GM12878 (cell line): ENCODE results near the gene ASGR1. TPM values are rescaled to one million over a fixed set of nuclear protein-coding genes. Genes with fewer than 3 reads are reported as not detected.

ENCODE experiments used
- ATAC-seq: fragments of 200-7000 bp; cut with Tn5 transposase; 3 replicates; pipeline ENCODE4 v1.9.1; 2020; ENCODE audit warnings: mild to moderate bottlenecking, moderate library complexity
- BruUV-seq: library from RNA; stranded (reverse); fragments of 400-500 nt; replicated peaks from 2 replicates; lab custom pipeline; 2021; lab: Mats Ljungman, UMichigan
- CTCF ChIA-PET: fragments of 300-600 bp; sonication (Branson Sonifier 250); formaldehyde crosslinking; extraction: SDS; loops from one replicate; lab custom pipeline; 2021; ENCODE audit warnings: inconsistent platforms; lab: Yijun Ruan, JAX
- POLR2A ChIA-PET: fragments of 350-600 bp; formaldehyde crosslinking; extraction: SDS; loops from one replicate; lab custom pipeline; 2021; ENCODE audit warnings: inconsistent platforms; lab: Charles Lee
- RAD21 ChIA-PET: fragments of 300-600 bp; sonication (Branson Sonifier 250); formaldehyde crosslinking; loops from one replicate; lab custom pipeline; 2023; ENCODE audit warnings: antibody characterized with exemption; ENCODE audit not compliant: unreplicated experiment; lab: Charles Lee
- SMC1A ChIA-PET: fragments of 300-600 bp; sonication (Branson Sonifier 250); formaldehyde crosslinking; loops from one replicate; lab custom pipeline; 2023; ENCODE audit not compliant: unreplicated experiment, uncharacterized antibody; lab: Charles Lee
- DNase-seq: peaks from one replicate; pipeline ENCODE4 v3.0.0-alpha.2; 2011; ENCODE audit warnings: low read depth, low spot score
- FAIRE-seq: peaks from 3 replicates; lab custom pipeline; 2011; peaks lifted over from hg19 to GRCh38; lab: Jason Lieb, UNC
- H2AFZ ChIP-seq: 2 replicates; pipeline ENCODE4 v1.6.0; 2011; ENCODE audit warnings: low read depth, low read length, control low read depth; ENCODE audit not compliant: control insufficient read depth
- H3K27ac ChIP-seq: 2 replicates; pipeline ENCODE4 v1.5.1; 2011; ENCODE audit warnings: control low read depth; ENCODE audit not compliant: control insufficient read depth, insufficient read depth
- H3K27me3 ChIP-seq, 2 experiments: replicated peaks in 1 of 2; 2 replicates each; pipeline versions ENCODE4 v1.6.0 to v1.6.1; 2011; ENCODE audit warnings: low read length in 1 of 2; ENCODE audit not compliant: control insufficient read depth in 2 of 2, insufficient read depth in 2 of 2
- H3K36me3 ChIP-seq, 2 experiments: 2 replicates each; pipeline ENCODE4 v1.5.1; 2011; ENCODE audit warnings: low read length in 1 of 2; ENCODE audit not compliant: control insufficient read depth in 2 of 2, insufficient read depth in 2 of 2
- H3K4me1 ChIP-seq: 2 replicates; pipeline ENCODE4 v1.6.1; 2011; ENCODE audit warnings: mild to moderate bottlenecking, low read length, moderate library complexity, mixed read lengths; ENCODE audit not compliant: control insufficient read depth, insufficient read depth
- H3K4me2 ChIP-seq: 2 replicates; pipeline ENCODE4 v1.6.0; 2011; ENCODE audit warnings: control low read depth; ENCODE audit not compliant: control insufficient read depth, insufficient read depth
- H3K4me3 ChIP-seq: fragments of 200-600 bp; sonication (generic); 2 replicates; pipeline ENCODE4 v1.5.1; 2016
- H3K79me2 ChIP-seq: 2 replicates; pipeline ENCODE4 v1.6.0; 2011; ENCODE audit warnings: low read length; ENCODE audit not compliant: control insufficient read depth, insufficient read depth
- H3K9ac ChIP-seq: 2 replicates; pipeline ENCODE4 v1.8.0; 2011; ENCODE audit warnings: low read length, control low read depth, mixed read lengths; ENCODE audit not compliant: control insufficient read depth, insufficient read depth
- H3K9me3 ChIP-seq: replicated peaks from 3 replicates; pipeline ENCODE4 v1.5.1; 2011; ENCODE audit warnings: mild to moderate bottlenecking, low read length; ENCODE audit not compliant: control insufficient read depth, insufficient read depth
- H4K20me1 ChIP-seq: 2 replicates; pipeline ENCODE4 v1.6.0; 2011; ENCODE audit not compliant: control insufficient read depth, insufficient read depth
- BHLHE40 ChIP-seq, 2 experiments: fragments of 450-650 bp in 1 of 2; IDR thresholded peaks; 2 replicates each; pipeline ENCODE4 v1.6.1; 2011 to 2017; ENCODE audit warnings: low read depth in 2 of 2, borderline replicate concordance in 1 of 2, improper control_type of control experiment in 1 of 2, low read length in 1 of 2, mild to moderate bottlenecking in 1 of 2
- CBX3 ChIP-seq: fragments of 200-600 bp; sonication (generic); IDR thresholded peaks from 2 replicates; pipeline ENCODE4 v1.6.1; 2016; ENCODE audit warnings: low read depth, borderline replicate concordance
- EED ChIP-seq: sonication (generic); IDR thresholded peaks from 2 replicates; pipeline ENCODE4 v1.6.1; 2016; ENCODE audit warnings: antibody characterized with exemption, low read depth
- EGR1 ChIP-seq, 2 experiments: IDR thresholded peaks; 1 replicate in 1 of 2; 2 replicates in 1 of 2; pipeline ENCODE4 v1.6.1; 2011 to 2012; ENCODE audit warnings: low read depth in 2 of 2, low read length in 2 of 2, borderline replicate concordance in 1 of 2, mild to moderate bottlenecking in 1 of 2, moderate library complexity in 1 of 2
- GABPA ChIP-seq: IDR thresholded peaks from 2 replicates; pipeline ENCODE4 v1.6.1; 2014; ENCODE audit warnings: antibody characterized with exemption, low read depth, mild to moderate bottlenecking, inconsistent platforms
- IRF4 ChIP-seq: IDR thresholded peaks from 2 replicates; pipeline ENCODE4 v1.6.1; 2011; ENCODE audit warnings: low read depth, low read length
- KDM1A ChIP-seq: fragments of 200-600 bp; sonication (generic); IDR thresholded peaks from 2 replicates; pipeline ENCODE4 v1.6.1; 2016; ENCODE audit warnings: borderline replicate concordance
- RBBP5 ChIP-seq: fragments of 200-600 bp; sonication (generic); conservative IDR thresholded peaks from 2 replicates; pipeline ENCODE4 v1.6.1; 2016
- RUNX3 ChIP-seq: IDR thresholded peaks from 2 replicates; pipeline ENCODE4 v1.6.1; 2012; ENCODE audit warnings: low read length, inconsistent platforms
- TBL1XR1 ChIP-seq: IDR thresholded peaks from 2 replicates; pipeline ENCODE4 v1.6.1; 2012; ENCODE audit warnings: low read depth, low read length, improper control_type of control experiment
- TCF7 ChIP-seq: IDR thresholded peaks from 2 replicates; pipeline ENCODE4 v1.6.1; 2014; ENCODE audit warnings: antibody characterized with exemption, borderline replicate concordance
- ZNF384 ChIP-seq: IDR thresholded peaks from 2 replicates; pipeline ENCODE4 v1.6.1; 2012; ENCODE audit warnings: low read depth, mild to moderate bottlenecking, low read length, improper control_type of control experiment, borderline replicate concordance
- ZZZ3 ChIP-seq: IDR thresholded peaks from 2 replicates; pipeline ENCODE4 v1.6.1; 2011; ENCODE audit warnings: low read depth; ENCODE audit not compliant: control insufficient read depth, insufficient read length
- WGBS: methylation state at CpG from one replicate; pipeline ENCODE4 v1.1.6; 2016; ENCODE audit warnings: low lambda C conversion rate; ENCODE audit not compliant: insufficient replicate concordance, insufficient coverage; ENCODE audit errors: missing lambda C conversion rate; 5-methylcytosine and 5-hydroxymethylcytosine counted together
- in situ Hi-C: fragments of 300-500 bp; cut with MboI; formaldehyde crosslinking; loops from 9 replicates; pipeline ENCODE4 v1.14.3; 2018; ENCODE audit warnings: mixed read lengths
- intact Hi-C: fragments of 100-400 bp; cut with micrococcal nuclease; formaldehyde crosslinking; loops from one replicate; pipeline ENCODE4 v1.14.2; 2022; ENCODE audit not compliant: unreplicated experiment
- polyA plus RNA-seq, 11 experiments: library from polyadenylated mRNA; depleted of rRNA in 4 of 11; unstranded in 6 of 11; stranded (reverse) in 5 of 11; fragments of >200 nt; fragmentation: Nextera tagmentation in 4 of 11; fragmentation: Illumina TruSeq in 1 of 11; extraction: Ambion mirVana in 4 of 11; extraction: Trizol in 1 of 11; gene quantifications; 1 replicate in 1 of 11; 2 replicates in 10 of 11; pipeline versions ENCODE4 v1.2.1 to v1.2.3, GENCODE V29; 2011 to 2016; ENCODE audit warnings: inconsistent platforms in 2 of 11, missing spikeins in 2 of 11, low read depth in 1 of 11
- total RNA-seq, 4 experiments: library from RNA; depleted of rRNA in 3 of 4; stranded (reverse); fragments of >200 nt in 3 of 4; fragmentation: Illumina TruSeq in 1 of 4; extraction: Trizol in 1 of 4; gene quantifications; 2 replicates each; pipeline versions ENCODE4 v1.2.1 to v1.2.3, GENCODE V29; 2013 to 2021
- TF ChIP-seq, protein P1 (sequence below): fragments of 450-650 bp; IDR thresholded peaks from 2 replicates; pipeline ENCODE4 v1.6.1; 2017; ENCODE audit warnings: mild to moderate bottlenecking, low read depth, inconsistent platforms; ENCODE audit not compliant: poor library complexity, severe bottlenecking
- TF ChIP-seq, protein P2 (sequence below): IDR thresholded peaks from 2 replicates; pipeline ENCODE4 v1.6.1; 2012; ENCODE audit warnings: mild to moderate bottlenecking, low read depth, low read length
- TF ChIP-seq, protein P3 (sequence below): fragments of 450-650 bp; IDR thresholded peaks from 2 replicates; pipeline ENCODE4 v1.6.1; 2017; ENCODE audit warnings: mild to moderate bottlenecking, moderate library complexity

ASGR1 gene
- total and polyA plus RNA-seq, 10 of the 15 experiments (the other 5 are each of a cell fraction or from before 2014, with no cell fraction given), result 0.06 to 0.34 (median 0.14) TPM; not detected in 6

DNA sequence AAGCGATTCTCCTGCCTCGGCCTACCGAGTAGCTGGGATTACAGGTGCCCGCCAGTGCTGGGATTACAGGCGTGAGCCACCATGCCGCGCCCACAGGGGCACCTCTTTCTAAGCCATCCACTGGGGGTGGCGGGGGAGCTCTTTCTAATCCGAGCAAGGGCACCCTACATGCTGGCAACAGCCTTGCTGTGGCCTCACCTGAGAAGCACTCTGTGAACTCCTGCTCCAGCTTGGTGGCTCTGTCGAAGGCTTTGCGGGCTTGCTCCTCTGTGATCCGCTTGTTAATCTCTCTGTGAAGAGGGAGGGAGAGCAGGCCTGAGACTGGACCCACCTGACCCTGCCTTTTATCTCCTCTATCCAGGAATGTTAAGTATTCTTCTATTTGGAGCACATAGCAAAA lies 11.9 kb upstream of the ASGR1 start:
- in situ Hi-C loops, result no loop called here
- FAIRE-seq, result no peak
- WGBS, result 67% methylated on average over 11 of the region's 12 CpGs
- TF ChIP-seq, protein P1, sequence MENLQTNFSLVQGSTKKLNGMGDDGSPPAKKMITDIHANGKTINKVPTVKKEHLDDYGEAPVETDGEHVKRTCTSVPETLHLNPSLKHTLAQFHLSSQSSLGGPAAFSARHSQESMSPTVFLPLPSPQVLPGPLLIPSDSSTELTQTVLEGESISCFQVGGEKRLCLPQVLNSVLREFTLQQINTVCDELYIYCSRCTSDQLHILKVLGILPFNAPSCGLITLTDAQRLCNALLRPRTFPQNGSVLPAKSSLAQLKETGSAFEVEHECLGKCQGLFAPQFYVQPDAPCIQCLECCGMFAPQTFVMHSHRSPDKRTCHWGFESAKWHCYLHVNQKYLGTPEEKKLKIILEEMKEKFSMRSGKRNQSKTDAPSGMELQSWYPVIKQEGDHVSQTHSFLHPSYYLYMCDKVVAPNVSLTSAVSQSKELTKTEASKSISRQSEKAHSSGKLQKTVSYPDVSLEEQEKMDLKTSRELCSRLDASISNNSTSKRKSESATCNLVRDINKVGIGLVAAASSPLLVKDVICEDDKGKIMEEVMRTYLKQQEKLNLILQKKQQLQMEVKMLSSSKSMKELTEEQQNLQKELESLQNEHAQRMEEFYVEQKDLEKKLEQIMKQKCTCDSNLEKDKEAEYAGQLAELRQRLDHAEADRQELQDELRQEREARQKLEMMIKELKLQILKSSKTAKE, result no peak
- TF ChIP-seq IRF4 (no peak), EED (no peak), ZZZ3 (no peak), ZNF384 (no peak), EGR1 (IDR thresholded peaks at IDR 0.05; ENCODE audit: borderline replicate concordance in 1 of 2, low read depth in 2 of 2, low read length in 2 of 2) (no peak), TCF7 (no peak), RUNX3 (no peak), GABPA (no peak), RBBP5 (no peak), BHLHE40 (IDR thresholded peaks at IDR 0.05; ENCODE audit: borderline replicate concordance in 1 of 2, low read depth in 2 of 2, low read length in 1 of 2) (no peak), TBL1XR1 (no peak), CBX3 (no peak), KDM1A (no peak)
- TF ChIP-seq, protein P2, sequence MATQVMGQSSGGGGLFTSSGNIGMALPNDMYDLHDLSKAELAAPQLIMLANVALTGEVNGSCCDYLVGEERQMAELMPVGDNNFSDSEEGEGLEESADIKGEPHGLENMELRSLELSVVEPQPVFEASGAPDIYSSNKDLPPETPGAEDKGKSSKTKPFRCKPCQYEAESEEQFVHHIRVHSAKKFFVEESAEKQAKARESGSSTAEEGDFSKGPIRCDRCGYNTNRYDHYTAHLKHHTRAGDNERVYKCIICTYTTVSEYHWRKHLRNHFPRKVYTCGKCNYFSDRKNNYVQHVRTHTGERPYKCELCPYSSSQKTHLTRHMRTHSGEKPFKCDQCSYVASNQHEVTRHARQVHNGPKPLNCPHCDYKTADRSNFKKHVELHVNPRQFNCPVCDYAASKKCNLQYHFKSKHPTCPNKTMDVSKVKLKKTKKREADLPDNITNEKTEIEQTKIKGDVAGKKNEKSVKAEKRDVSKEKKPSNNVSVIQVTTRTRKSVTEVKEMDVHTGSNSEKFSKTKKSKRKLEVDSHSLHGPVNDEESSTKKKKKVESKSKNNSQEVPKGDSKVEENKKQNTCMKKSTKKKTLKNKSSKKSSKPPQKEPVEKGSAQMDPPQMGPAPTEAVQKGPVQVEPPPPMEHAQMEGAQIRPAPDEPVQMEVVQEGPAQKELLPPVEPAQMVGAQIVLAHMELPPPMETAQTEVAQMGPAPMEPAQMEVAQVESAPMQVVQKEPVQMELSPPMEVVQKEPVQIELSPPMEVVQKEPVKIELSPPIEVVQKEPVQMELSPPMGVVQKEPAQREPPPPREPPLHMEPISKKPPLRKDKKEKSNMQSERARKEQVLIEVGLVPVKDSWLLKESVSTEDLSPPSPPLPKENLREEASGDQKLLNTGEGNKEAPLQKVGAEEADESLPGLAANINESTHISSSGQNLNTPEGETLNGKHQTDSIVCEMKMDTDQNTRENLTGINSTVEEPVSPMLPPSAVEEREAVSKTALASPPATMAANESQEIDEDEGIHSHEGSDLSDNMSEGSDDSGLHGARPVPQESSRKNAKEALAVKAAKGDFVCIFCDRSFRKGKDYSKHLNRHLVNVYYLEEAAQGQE, result no peak
- TF ChIP-seq, protein P3, sequence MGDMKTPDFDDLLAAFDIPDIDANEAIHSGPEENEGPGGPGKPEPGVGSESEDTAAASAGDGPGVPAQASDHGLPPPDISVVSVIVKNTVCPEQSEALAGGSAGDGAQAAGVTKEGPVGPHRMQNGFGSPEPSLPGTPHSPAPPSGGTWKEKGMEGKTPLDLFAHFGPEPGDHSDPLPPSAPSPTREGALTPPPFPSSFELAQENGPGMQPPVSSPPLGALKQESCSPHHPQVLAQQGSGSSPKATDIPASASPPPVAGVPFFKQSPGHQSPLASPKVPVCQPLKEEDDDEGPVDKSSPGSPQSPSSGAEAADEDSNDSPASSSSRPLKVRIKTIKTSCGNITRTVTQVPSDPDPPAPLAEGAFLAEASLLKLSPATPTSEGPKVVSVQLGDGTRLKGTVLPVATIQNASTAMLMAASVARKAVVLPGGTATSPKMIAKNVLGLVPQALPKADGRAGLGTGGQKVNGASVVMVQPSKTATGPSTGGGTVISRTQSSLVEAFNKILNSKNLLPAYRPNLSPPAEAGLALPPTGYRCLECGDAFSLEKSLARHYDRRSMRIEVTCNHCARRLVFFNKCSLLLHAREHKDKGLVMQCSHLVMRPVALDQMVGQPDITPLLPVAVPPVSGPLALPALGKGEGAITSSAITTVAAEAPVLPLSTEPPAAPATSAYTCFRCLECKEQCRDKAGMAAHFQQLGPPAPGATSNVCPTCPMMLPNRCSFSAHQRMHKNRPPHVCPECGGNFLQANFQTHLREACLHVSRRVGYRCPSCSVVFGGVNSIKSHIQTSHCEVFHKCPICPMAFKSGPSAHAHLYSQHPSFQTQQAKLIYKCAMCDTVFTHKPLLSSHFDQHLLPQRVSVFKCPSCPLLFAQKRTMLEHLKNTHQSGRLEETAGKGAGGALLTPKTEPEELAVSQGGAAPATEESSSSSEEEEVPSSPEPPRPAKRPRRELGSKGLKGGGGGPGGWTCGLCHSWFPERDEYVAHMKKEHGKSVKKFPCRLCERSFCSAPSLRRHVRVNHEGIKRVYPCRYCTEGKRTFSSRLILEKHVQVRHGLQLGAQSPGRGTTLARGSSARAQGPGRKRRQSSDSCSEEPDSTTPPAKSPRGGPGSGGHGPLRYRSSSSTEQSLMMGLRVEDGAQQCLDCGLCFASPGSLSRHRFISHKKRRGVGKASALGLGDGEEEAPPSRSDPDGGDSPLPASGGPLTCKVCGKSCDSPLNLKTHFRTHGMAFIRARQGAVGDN, result no peak

More for the DNA sequence above, 11.9 kb upstream of the ASGR1 start:
- ChIA-PET SMC1A (no interaction called here), RAD21 (no interaction called here), POLR2A (interaction anchor here (0.6 kb wide), 2 partner anchors 9 to 146 kb away, joined by 3 to 4 read pairs; no protein-coding TSS in a partner anchor), CTCF (interaction anchor here (1.0 kb wide), 1 partner anchor 58 kb away, joined by 4 read pairs; no protein-coding TSS in a partner anchor)
- ATAC-seq (no peak), DNase-seq (no peak)
- H2AFZ ChIP-seq, result no peak overlapping the region
- no peaks in the 10 kb centered on the region for H3K79me2 ChIP-seq
- BruUV-seq, result no TSS peak
- H3K4me1 ChIP-seq, result no peaks in the 10 kb centered on the region
- no peak overlapping the region for H3K4me3 ChIP-seq
- H3K27ac ChIP-seq, result no peak overlapping the region
- no peak overlapping the region for H3K4me2 ChIP-seq
- no peak overlapping the region for H3K9ac ChIP-seq
- H3K9me3 ChIP-seq, result no peaks in the 10 kb centered on the region
- intact Hi-C loops, result no loop called here
- H4K20me1 ChIP-seq, result no peaks in the 10 kb centered on the region
- H3K27me3 ChIP-seq, result no peaks in the 10 kb centered on the region
- H3K36me3 ChIP-seq, result no peaks in the 10 kb centered on the region
